ENCODE measurements around the gene MROH2B.

DNA sequence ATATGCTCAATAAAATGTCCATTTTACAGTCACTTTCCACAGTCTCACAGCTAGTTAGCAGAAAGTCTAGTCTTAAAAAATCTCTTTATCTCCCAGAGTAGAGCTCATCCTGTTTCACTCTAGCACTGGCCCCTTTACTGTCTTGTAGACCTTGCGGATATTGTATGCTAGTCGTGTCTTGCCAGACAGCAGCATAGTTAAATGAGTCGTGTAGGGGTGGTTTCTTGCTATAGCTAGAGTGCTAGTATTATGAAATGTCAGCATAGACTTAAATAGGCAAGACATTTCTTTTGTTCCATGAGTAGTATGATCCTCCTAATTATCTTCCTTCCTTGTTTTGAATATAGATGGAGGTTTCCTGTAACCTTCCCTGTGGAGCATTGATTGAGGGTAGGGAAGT lies 84.5 kb downstream of the MROH2B start:
- TF ChIP-seq, protein P1, sequence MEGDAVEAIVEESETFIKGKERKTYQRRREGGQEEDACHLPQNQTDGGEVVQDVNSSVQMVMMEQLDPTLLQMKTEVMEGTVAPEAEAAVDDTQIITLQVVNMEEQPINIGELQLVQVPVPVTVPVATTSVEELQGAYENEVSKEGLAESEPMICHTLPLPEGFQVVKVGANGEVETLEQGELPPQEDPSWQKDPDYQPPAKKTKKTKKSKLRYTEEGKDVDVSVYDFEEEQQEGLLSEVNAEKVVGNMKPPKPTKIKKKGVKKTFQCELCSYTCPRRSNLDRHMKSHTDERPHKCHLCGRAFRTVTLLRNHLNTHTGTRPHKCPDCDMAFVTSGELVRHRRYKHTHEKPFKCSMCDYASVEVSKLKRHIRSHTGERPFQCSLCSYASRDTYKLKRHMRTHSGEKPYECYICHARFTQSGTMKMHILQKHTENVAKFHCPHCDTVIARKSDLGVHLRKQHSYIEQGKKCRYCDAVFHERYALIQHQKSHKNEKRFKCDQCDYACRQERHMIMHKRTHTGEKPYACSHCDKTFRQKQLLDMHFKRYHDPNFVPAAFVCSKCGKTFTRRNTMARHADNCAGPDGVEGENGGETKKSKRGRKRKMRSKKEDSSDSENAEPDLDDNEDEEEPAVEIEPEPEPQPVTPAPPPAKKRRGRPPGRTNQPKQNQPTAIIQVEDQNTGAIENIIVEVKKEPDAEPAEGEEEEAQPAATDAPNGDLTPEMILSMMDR (IDR thresholded peaks at IDR 0.05) = no peak
- TF ChIP-seq ZFX (IDR thresholded peaks at IDR 0.05; ENCODE audit: borderline replicate concordance) = no peak
